Measurements from ENCODE around the gene TAF9.

- TF ChIP-seq CTCF (IDR thresholded peaks at IDR 0.05): no peak
- no peak for TF ChIP-seq POLR2A (IDR thresholded peaks at IDR 0.05)
- TF ChIP-seq POLR2AphosphoS5 (IDR thresholded peaks at IDR 0.05): no peak
Observed at GRCh38 chr5:69341520-69342161, 27.7 kb downstream of the TAF9 start.
